Progenitor cell of endocrine pancreas (in vitro differentiated cells): Measurements from ENCODE around the gene TRIM7. TPM values are rescaled to one million over a fixed set of nuclear protein-coding genes. Genes with fewer than 3 reads are reported as not detected.
A peak's percentile ranks its signal among the peaks of the same experiment; 100 is the strongest.

ENCODE experiments used
- DNase-seq: peaks from one replicate; pipeline ENCODE4 v3.0.0; 2021; ENCODE audit warnings: low spot score; ENCODE audit not compliant: unreplicated experiment
- H3K27ac Mint-ChIP-seq: 2 replicates; pipeline ENCODE4 v1.8.0; 2021; ENCODE audit warnings: mild to moderate bottlenecking, moderate library complexity, mixed read lengths
- H3K27me3 Mint-ChIP-seq: 2 replicates; pipeline ENCODE4 v1.8.0; 2021; ENCODE audit warnings: mixed read lengths
- H3K36me3 Mint-ChIP-seq: 2 replicates; pipeline ENCODE4 v1.8.0; 2022; ENCODE audit warnings: mixed read lengths; ENCODE audit not compliant: insufficient read depth
- H3K4me1 Mint-ChIP-seq: 2 replicates; pipeline ENCODE4 v1.8.0; 2021; ENCODE audit warnings: low read depth, mixed read lengths
- H3K4me3 Mint-ChIP-seq: 2 replicates; pipeline ENCODE4 v1.8.0; 2021; ENCODE audit warnings: low read depth, mild to moderate bottlenecking, moderate library complexity, mixed read lengths
- H3K9me3 Mint-ChIP-seq: 2 replicates; pipeline ENCODE4 v1.8.0; 2021; ENCODE audit warnings: low read depth, mixed read lengths
- CTCF ChIP-seq: fragments of 200-600 bp; sonication (generic); IDR thresholded peaks from one replicate; pipeline ENCODE4 v1.5.0; 2021; ENCODE audit warnings: antibody characterized with exemption, mild to moderate bottlenecking; ENCODE audit not compliant: unreplicated experiment
- total RNA-seq: library from RNA; stranded (reverse); gene quantifications from 2 replicates; pipeline ENCODE4 v1.2.1, GENCODE V29; 2021

TRIM7 gene
- total RNA-seq, 1 donor from 2014 or later: not detected

- DNase-seq: peak; percentile 76
- H3K27me3 Mint-ChIP-seq: no peaks in the 10 kb centered on the region
- peak within 1 kb of the TSS; percentile 100 for H3K27ac Mint-ChIP-seq
- peaks cover 44% of the 10 kb centered on the region for H3K4me1 Mint-ChIP-seq
- TF ChIP-seq CTCF: no peak
- peak within 1 kb of the TSS; percentile 100 for H3K4me3 Mint-ChIP-seq
- peaks cover 22% of the 10 kb centered on the region for H3K36me3 Mint-ChIP-seq
- no peaks in the 10 kb centered on the region for H3K9me3 Mint-ChIP-seq
These were observed 38.8 kb upstream of the TRIM7 start, which contains the start of gene RACK1 for GRCh38 chr5:181243564-181244343. Gene RACK1 (minus strand): TSS chr5:181243906. CDS start chr5:181243800, 106 bp downstream.

- Mint-ChIP-seq H3K27ac (peak overlapping the region; percentile 100), H3K9me3 (no peaks in the 10 kb centered on the region), H3K36me3 (peaks cover 26% of the 10 kb centered on the region), H3K27me3 (no peaks in the 10 kb centered on the region), H3K4me3 (peak overlapping the region; percentile 100), H3K4me1 (peaks cover 38% of the 10 kb centered on the region)
- DNase-seq: no peak
- no peak for TF ChIP-seq CTCF
These were observed 38.1 kb upstream of the TRIM7 start for GRCh38 chr5:181243018-181243563.

- Mint-ChIP-seq H3K9me3 (no peaks in the 10 kb centered on the region), H3K4me1 (peaks cover 30% of the 10 kb centered on the region), H3K36me3 (peaks cover 32% of the 10 kb centered on the region), H3K4me3 (peak overlapping the region; percentile 100), H3K27ac (peak overlapping the region; percentile 100), H3K27me3 (no peaks in the 10 kb centered on the region)
- no peak for DNase-seq
- TF ChIP-seq CTCF: no peak
These were observed 37.0 kb upstream of the TRIM7 start for GRCh38 chr5:181242031-181242451.

GRCh38 chr5:181241393-181241975, 36.5 kb upstream of the TRIM7 start:
- no peak for TF ChIP-seq CTCF
- H3K9me3 Mint-ChIP-seq: no peaks in the 10 kb centered on the region
- H3K4me3 Mint-ChIP-seq: peak overlapping the region; percentile 100
- no peaks in the 10 kb centered on the region for H3K27me3 Mint-ChIP-seq
- H3K27ac Mint-ChIP-seq: peak overlapping the region; percentile 100
- no peak for DNase-seq
- H3K4me1 Mint-ChIP-seq: peaks cover 30% of the 10 kb centered on the region
- peaks cover 36% of the 10 kb centered on the region for H3K36me3 Mint-ChIP-seq

GRCh38 chr5:181239062-181239663, 34.2 kb upstream of the TRIM7 start:
- Mint-ChIP-seq H3K4me1 (peaks cover 20% of the 10 kb centered on the region), H3K36me3 (peaks cover 37% of the 10 kb centered on the region), H3K9me3 (no peaks in the 10 kb centered on the region), H3K4me3 (peak overlapping the region; percentile 11), H3K27me3 (no peaks in the 10 kb centered on the region), H3K27ac (no peak overlapping the region)
- TF ChIP-seq CTCF: no peak
- no peak for DNase-seq
